Mesenchymal stem cell (in vitro differentiated cells and primary cell): ENCODE data around the gene CNGB1.

ENCODE experiments used
- DNase-seq: peaks from one replicate; pipeline ENCODE4 v3.0.0-alpha.2; 2013
- H2AFZ ChIP-seq: one replicate; pipeline ENCODE4 v1.6.1; 2013; ENCODE audit warnings: low read depth, mild to moderate bottlenecking, control low read depth, inconsistent platforms, low read length, moderate library complexity
- H2AK5ac ChIP-seq: 2 replicates; pipeline ENCODE4 v1.6.1; 2013; ENCODE audit warnings: low read length, moderate library complexity, mild to moderate bottlenecking, inconsistent platforms; ENCODE audit not compliant: severe bottlenecking
- H2BK120ac ChIP-seq: one replicate; pipeline ENCODE4 v1.6.1; 2013; ENCODE audit warnings: low read depth, mild to moderate bottlenecking, inconsistent platforms, low read length, moderate library complexity
- H2BK12ac ChIP-seq, 2 experiments: one replicate each; pipeline ENCODE4 v1.6.1; 2013; ENCODE audit warnings: inconsistent platforms in 2 of 2, low read length in 2 of 2, mild to moderate bottlenecking in 2 of 2, moderate library complexity in 2 of 2, control low read depth in 1 of 2
- H2BK15ac ChIP-seq: one replicate; pipeline ENCODE4 v1.6.1; 2013; ENCODE audit warnings: mild to moderate bottlenecking, low read depth, inconsistent platforms; ENCODE audit not compliant: poor library complexity, severe bottlenecking
- H2BK5ac ChIP-seq: 2 replicates; pipeline ENCODE4 v1.6.1; 2013; ENCODE audit warnings: low read depth, mild to moderate bottlenecking, low read length, control low read depth, inconsistent platforms; ENCODE audit not compliant: poor library complexity, severe bottlenecking
- H3K14ac ChIP-seq, 2 experiments: one replicate each; pipeline ENCODE4 v1.6.1; 2013; ENCODE audit warnings: inconsistent platforms in 2 of 2, low read length in 2 of 2, control low read depth in 1 of 2, mild to moderate bottlenecking in 1 of 2, moderate library complexity in 1 of 2
- H3K18ac ChIP-seq, 2 experiments: one replicate each; pipeline ENCODE4 v1.6.1; 2013; ENCODE audit warnings: inconsistent platforms in 2 of 2, low read length in 2 of 2, control low read depth in 1 of 2, low read depth in 1 of 2, mild to moderate bottlenecking in 1 of 2
- H3K23ac ChIP-seq, 2 experiments: one replicate each; pipeline ENCODE4 v1.6.1; 2013; ENCODE audit warnings: inconsistent platforms in 2 of 2, low read length in 2 of 2, mild to moderate bottlenecking in 2 of 2, moderate library complexity in 2 of 2, control low read depth in 1 of 2
- H3K27ac ChIP-seq: 2 replicates; pipeline ENCODE4 v1.5.1; 2013; ENCODE audit warnings: mild to moderate bottlenecking, moderate library complexity, low read length, control low read depth, inconsistent platforms; ENCODE audit not compliant: poor library complexity, severe bottlenecking
- H3K27me3 ChIP-seq, 2 experiments: 2 replicates each; pipeline versions ENCODE4 v1.6.1 to v1.7.0; 2013; ENCODE audit warnings: low read length in 2 of 2, mild to moderate bottlenecking in 2 of 2, moderate library complexity in 2 of 2, control low read depth in 1 of 2, inconsistent platforms in 1 of 2; ENCODE audit not compliant: control insufficient read depth in 1 of 2, insufficient read depth in 1 of 2
- H3K36me3 ChIP-seq, 2 experiments: 2 replicates each; pipeline versions ENCODE4 v1.6.1 to v1.7.0; 2013; ENCODE audit warnings: low read length in 2 of 2, control low read depth in 1 of 2, inconsistent platforms in 1 of 2, low read depth in 1 of 2, mild to moderate bottlenecking in 1 of 2; ENCODE audit not compliant: insufficient read depth in 2 of 2, control insufficient read depth in 1 of 2
- H3K4ac ChIP-seq, 2 experiments: one replicate each; pipeline ENCODE4 v1.6.1; 2013; ENCODE audit warnings: inconsistent platforms in 2 of 2, low read length in 2 of 2, mild to moderate bottlenecking in 2 of 2, moderate library complexity in 2 of 2, control low read depth in 1 of 2, low read depth in 1 of 2
- H3K4me1 ChIP-seq: 2 replicates; pipeline ENCODE4 v1.6.1; 2013; ENCODE audit warnings: low read depth, low read length, control low read depth; ENCODE audit not compliant: control insufficient read depth, insufficient read depth
- H3K4me2 ChIP-seq: 2 replicates; pipeline ENCODE4 v1.6.1; 2013; ENCODE audit warnings: low read length, mild to moderate bottlenecking, inconsistent platforms; ENCODE audit not compliant: poor library complexity, severe bottlenecking
- H3K4me3 ChIP-seq, 2 experiments: 2 replicates each; pipeline versions ENCODE4 v1.5.1 to v1.7.0; 2013; ENCODE audit warnings: low read length in 2 of 2, mild to moderate bottlenecking in 2 of 2, control low read depth in 1 of 2, low read depth in 1 of 2; ENCODE audit not compliant: insufficient read depth in 1 of 2
- H3K79me1 ChIP-seq: replicated peaks from 2 replicates; pipeline ENCODE4 v1.6.1; 2013; ENCODE audit warnings: mild to moderate bottlenecking, control low read depth, low read length, inconsistent platforms; ENCODE audit not compliant: poor library complexity, severe bottlenecking
- H3K9ac ChIP-seq: 2 replicates; pipeline ENCODE4 v1.7.0; 2013; ENCODE audit warnings: mild to moderate bottlenecking, low read length, moderate library complexity
- H3K9me3 ChIP-seq: 2 replicates; pipeline ENCODE4 v1.7.0; 2013; ENCODE audit warnings: mild to moderate bottlenecking, low read length; ENCODE audit not compliant: control insufficient read depth
- H4K8ac ChIP-seq: one replicate; pipeline ENCODE4 v1.6.1; 2013; ENCODE audit warnings: inconsistent platforms, mild to moderate bottlenecking, low read length, moderate library complexity
- H4K91ac ChIP-seq: one replicate; pipeline ENCODE4 v1.6.1; 2013; ENCODE audit warnings: mild to moderate bottlenecking, low read length, inconsistent platforms
- WGBS: methylation state at CpG from one replicate; pipeline ENCODE4 v1.1.7; 2013; ENCODE audit warnings: mixed read lengths; 5-methylcytosine and 5-hydroxymethylcytosine counted together

The CNGB1 gene

DNA sequence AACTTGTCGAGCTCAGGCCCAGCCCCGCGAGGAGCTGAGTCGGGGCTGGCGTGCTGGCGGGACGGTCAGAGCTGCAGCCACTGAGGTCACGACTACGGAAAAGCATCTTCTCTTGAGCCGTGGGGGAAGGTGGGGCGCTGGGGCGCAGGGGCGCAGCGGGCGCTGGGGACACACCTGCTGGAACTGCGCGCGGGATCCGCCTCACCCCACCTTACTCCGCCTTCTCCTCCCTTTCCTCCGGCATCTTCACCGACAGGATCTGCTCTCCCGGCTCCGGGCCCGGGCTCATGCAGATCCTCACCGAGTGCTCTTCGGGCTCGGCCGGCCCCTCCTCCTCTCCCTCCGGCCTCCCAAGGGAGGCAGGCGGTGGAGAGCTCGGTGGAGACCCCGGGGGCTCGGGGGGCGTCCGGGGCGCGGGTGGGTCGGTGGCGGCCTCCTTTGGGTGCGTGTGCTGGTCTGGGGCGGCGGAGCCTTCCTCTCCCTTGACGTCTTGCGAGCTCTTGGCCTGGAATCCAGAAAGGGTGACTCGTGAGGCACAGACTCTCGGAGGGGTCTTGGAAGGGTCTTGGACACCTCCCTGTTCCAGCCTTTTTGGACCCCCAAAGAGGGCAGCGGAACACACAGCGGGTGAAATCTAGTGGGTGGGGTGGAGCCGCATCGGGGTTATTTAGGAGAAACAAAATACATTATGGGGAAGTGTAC is 86.8 kb downstream of the CNGB1 start:
- Histone ChIP-seq H3K27ac (no peak overlapping the region), H3K27me3 (peaks cover 9 to 72% of the 10 kb centered on the region in 2 experiments), H4K91ac (no peak overlapping the region), H2AK5ac (no peak overlapping the region), H2AFZ (no peak overlapping the region), H3K4ac (no peak overlapping the region), H3K36me3 (no peaks in the 10 kb centered on the region), H3K23ac (no peak overlapping the region), H4K8ac (no peak overlapping the region), H3K79me1 (no peaks in the 10 kb centered on the region), H3K4me2 (no peak overlapping the region), H2BK15ac (no peak overlapping the region), H3K18ac (no peak overlapping the region), H2BK5ac (no peak overlapping the region), H3K9me3 (no peaks in the 10 kb centered on the region), H2BK12ac (no peak overlapping the region), H2BK120ac (no peak overlapping the region), H3K4me3 (no peak overlapping the region), H3K9ac (no peak overlapping the region), H3K14ac (peak overlapping the region in 1 of 2 experiments; percentile 49), H3K4me1 (peaks cover 4% of the 10 kb centered on the region)
- WGBS: 65% methylated on average over 51 of the region's 51 CpGs
- no peak for DNase-seq

- no peak overlapping the region for H3K23ac ChIP-seq
- no peaks in the 10 kb centered on the region for H3K79me1 ChIP-seq
- no peak overlapping the region for H2AFZ ChIP-seq
- DNase-seq: no peak
- H3K18ac ChIP-seq: no peak overlapping the region
- peaks cover 3% of the 10 kb centered on the region for H3K4me1 ChIP-seq
- no peaks in the 10 kb centered on the region for H3K9me3 ChIP-seq
- WGBS: 83% methylated on average over 4 of the region's 4 CpGs
- H2BK120ac ChIP-seq: no peak overlapping the region
- H2BK15ac ChIP-seq: no peak overlapping the region
- no peak overlapping the region for H3K4me2 ChIP-seq
- no peak overlapping the region for H3K14ac ChIP-seq
- H3K4me3 ChIP-seq: no peak overlapping the region
- H3K36me3 ChIP-seq: no peaks in the 10 kb centered on the region
- no peak overlapping the region for H2BK5ac ChIP-seq
- H3K27me3 ChIP-seq: peaks cover 9 to 74% of the 10 kb centered on the region in 2 experiments
- H4K8ac ChIP-seq: no peak overlapping the region
- H3K27ac ChIP-seq: no peak overlapping the region
- no peak overlapping the region for H4K91ac ChIP-seq
- no peak overlapping the region for H2AK5ac ChIP-seq
- H3K4ac ChIP-seq: no peak overlapping the region
- no peak overlapping the region for H2BK12ac ChIP-seq
- no peak overlapping the region for H3K9ac ChIP-seq
Observed at GRCh38 chr16:57883480-57883879, 87.4 kb downstream of the CNGB1 start.

DNA sequence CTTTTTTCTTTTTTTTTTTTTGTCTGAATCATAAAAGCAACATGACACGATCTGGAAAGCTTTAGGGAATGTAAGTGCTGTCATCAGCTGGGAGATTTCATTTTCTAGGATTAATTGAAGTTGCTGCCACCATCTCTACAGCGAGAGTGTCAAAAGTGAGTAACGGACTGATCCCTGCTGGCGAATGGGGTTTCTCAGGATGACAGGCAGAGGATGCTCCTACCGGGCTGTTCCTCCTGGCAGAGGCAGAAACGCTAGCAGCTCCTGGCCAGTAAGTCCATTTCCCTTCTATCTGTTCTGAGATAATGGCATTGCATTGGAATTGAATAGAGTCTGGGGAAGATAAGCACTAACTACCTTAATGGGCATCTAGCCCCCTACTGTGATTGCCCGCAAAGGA is 88.1 kb downstream of the CNGB1 start:
- H2BK120ac ChIP-seq: no peak overlapping the region
- no peak overlapping the region for H2AFZ ChIP-seq
- no peaks in the 10 kb centered on the region for H3K36me3 ChIP-seq
- H3K27ac ChIP-seq: no peak overlapping the region
- H3K9ac ChIP-seq: no peak overlapping the region
- no peak overlapping the region for H3K14ac ChIP-seq
- H2AK5ac ChIP-seq: no peak overlapping the region
- DNase-seq: no peak
- H3K27me3 ChIP-seq: peaks cover 9 to 74% of the 10 kb centered on the region in 2 experiments
- H3K9me3 ChIP-seq: no peaks in the 10 kb centered on the region
- H4K91ac ChIP-seq: no peak overlapping the region
- 25% methylated on average over 7 of the region's 7 CpGs for WGBS
- H3K4ac ChIP-seq: no peak overlapping the region
- no peak overlapping the region for H4K8ac ChIP-seq
- H3K23ac ChIP-seq: no peak overlapping the region
- H3K79me1 ChIP-seq: no peaks in the 10 kb centered on the region
- peaks cover 3% of the 10 kb centered on the region for H3K4me1 ChIP-seq
- H3K4me3 ChIP-seq: no peak overlapping the region
- H2BK12ac ChIP-seq: no peak overlapping the region
- H3K18ac ChIP-seq: no peak overlapping the region
- H3K4me2 ChIP-seq: no peak overlapping the region
- no peak overlapping the region for H2BK5ac ChIP-seq
- no peak overlapping the region for H2BK15ac ChIP-seq

DNA sequence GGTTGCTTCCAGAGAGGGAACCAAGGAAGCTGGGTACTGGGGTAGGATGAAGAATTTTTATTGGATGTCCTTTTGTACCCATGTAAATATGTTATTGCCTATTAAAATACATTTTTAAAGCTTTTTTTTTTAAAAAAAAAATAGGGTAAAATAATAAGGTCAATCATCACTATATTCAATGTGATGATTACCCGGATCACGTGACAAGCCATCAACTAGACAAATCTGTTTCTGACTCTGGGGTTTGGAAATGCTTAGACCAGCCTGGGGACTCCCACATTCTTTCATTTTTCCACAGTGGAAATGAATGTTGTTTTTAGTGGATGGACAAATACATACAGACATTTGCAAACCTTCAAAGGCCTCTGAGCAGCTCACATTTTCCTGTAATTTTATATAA is 88.7 kb downstream of the CNGB1 start:
- Histone ChIP-seq H3K4ac (no peak overlapping the region), H3K9ac (no peak overlapping the region), H2BK15ac (no peak overlapping the region), H3K18ac (no peak overlapping the region), H4K91ac (no peak overlapping the region), H2BK12ac (no peak overlapping the region), H3K9me3 (no peaks in the 10 kb centered on the region), H3K36me3 (no peaks in the 10 kb centered on the region), H3K27ac (no peak overlapping the region), H4K8ac (no peak overlapping the region), H3K4me3 (no peak overlapping the region), H2AFZ (no peak overlapping the region), H2AK5ac (no peak overlapping the region), H2BK120ac (no peak overlapping the region), H3K4me2 (no peak overlapping the region), H3K27me3 (peaks cover 9 to 69% of the 10 kb centered on the region in 2 experiments), H3K79me1 (no peaks in the 10 kb centered on the region), H3K14ac (no peak overlapping the region), H2BK5ac (no peak overlapping the region), H3K4me1 (peaks cover 3% of the 10 kb centered on the region), H3K23ac (no peak overlapping the region)
- no peak for DNase-seq
- no CpG with 5 or more reads among the region's 2 CpGs for WGBS
